Measurements from ENCODE around the gene VSX2.

GRCh38 chr14:74198441-74199234 is 40.6 kb upstream of the VSX2 start:
- TF ChIP-seq POLR2A (IDR thresholded peaks at IDR 0.05) (no peak), CTCF (IDR thresholded peaks at IDR 0.05) (no peak)

Measured in body of pancreas (tissue), 4 donors.